Neuron (in vitro differentiated cells): ENCODE results near the gene PPM1E.

Source experiments
- H2AFZ ChIP-seq: one replicate; pipeline ENCODE4 v1.6.1; 2013; ENCODE audit warnings: low read depth, mild to moderate bottlenecking, inconsistent platforms, low read length, moderate library complexity
- H3K27me3 ChIP-seq: one replicate; pipeline ENCODE4 v1.6.1; 2013; ENCODE audit warnings: low read length; ENCODE audit not compliant: insufficient read depth
- H3K36me3 ChIP-seq: one replicate; pipeline ENCODE4 v1.6.1; 2013; ENCODE audit warnings: low read length; ENCODE audit not compliant: insufficient read depth
- H3K4me1 ChIP-seq: one replicate; pipeline ENCODE4 v1.6.1; 2013; ENCODE audit warnings: low read length; ENCODE audit not compliant: insufficient read depth
- H3K4me3 ChIP-seq: 2 replicates; pipeline ENCODE4 v1.5.1; 2013; ENCODE audit warnings: mild to moderate bottlenecking, low read length, moderate library complexity
- H3K9me3 ChIP-seq: one replicate; pipeline ENCODE4 v1.6.1; 2013; ENCODE audit warnings: low read length

PPM1E gene

DNA sequence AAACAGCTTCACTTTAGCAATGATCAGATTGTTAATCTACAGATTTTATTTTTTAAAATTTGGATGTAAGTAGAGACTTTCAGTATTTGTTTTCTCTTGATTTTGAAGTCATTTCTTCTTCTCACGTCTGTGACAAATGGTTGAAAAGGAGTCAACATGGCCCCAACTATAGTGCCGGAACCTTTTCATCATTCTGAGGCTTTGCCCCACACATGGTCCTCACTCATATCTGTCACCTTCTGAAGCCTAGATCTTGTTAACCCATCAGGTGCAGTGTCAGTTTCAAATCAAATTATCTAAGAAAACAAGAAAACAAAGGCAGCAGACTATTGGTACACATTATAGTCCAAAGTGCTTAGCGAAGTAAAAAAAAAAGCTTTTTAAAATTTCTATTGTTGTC lies 227.0 kb downstream of the PPM1E start:
- H3K36me3 ChIP-seq = peaks cover 8% of the 10 kb centered on the region
- H3K4me1 ChIP-seq = no peaks in the 10 kb centered on the region
- no peak overlapping the region for H3K4me3 ChIP-seq
- no peak overlapping the region for H2AFZ ChIP-seq
- H3K27me3 ChIP-seq = no peaks in the 10 kb centered on the region
- H3K9me3 ChIP-seq = no peaks in the 10 kb centered on the region

DNA sequence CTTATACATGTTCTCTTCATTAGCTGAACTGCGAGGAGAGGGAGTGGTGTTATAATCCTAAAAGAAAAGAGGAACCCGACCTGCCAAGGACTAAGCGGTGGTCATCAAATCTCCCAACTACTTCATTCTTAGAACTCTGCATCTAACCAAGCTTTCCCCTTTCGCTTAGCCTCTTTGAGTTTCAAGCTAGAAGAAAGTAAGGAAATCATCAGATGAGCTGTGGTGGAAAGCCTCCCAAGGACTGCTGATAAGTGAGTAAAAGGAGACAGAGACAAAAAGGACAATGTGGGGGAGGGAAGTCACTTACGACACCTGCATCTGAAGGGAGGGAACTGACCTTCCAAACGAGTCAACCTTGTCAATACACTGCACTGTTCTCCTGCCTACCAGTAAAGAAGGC lies 229.7 kb downstream of the PPM1E start:
- Histone ChIP-seq H3K9me3 (no peaks in the 10 kb centered on the region), H3K36me3 (peaks cover 1% of the 10 kb centered on the region), H3K4me1 (no peaks in the 10 kb centered on the region), H3K27me3 (no peaks in the 10 kb centered on the region), H2AFZ (no peak overlapping the region), H3K4me3 (no peak overlapping the region)

DNA sequence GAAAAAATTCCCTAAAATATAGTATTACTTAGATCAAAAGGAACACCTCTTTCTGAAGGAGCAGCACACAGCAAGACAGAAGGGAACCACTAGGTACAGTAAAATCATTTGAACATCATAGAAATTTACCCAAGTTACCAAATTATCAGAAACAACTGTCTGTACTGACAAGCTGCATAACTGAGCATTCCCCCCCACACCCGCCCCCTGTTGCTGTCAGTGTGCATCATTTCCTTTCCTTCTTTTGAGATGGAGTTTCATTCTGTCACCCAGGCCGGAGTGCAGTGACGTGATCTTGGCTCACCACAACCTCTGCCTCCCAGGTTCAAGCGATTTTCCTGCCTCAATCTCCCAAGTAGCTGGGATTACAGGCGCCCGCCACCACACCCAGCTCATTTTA lies 230.3 kb downstream of the PPM1E start:
- no peak overlapping the region for H3K4me3 ChIP-seq
- H3K9me3 ChIP-seq = no peaks in the 10 kb centered on the region
- H3K36me3 ChIP-seq = no peaks in the 10 kb centered on the region
- no peaks in the 10 kb centered on the region for H3K4me1 ChIP-seq
- no peaks in the 10 kb centered on the region for H3K27me3 ChIP-seq
- H2AFZ ChIP-seq = no peak overlapping the region

DNA sequence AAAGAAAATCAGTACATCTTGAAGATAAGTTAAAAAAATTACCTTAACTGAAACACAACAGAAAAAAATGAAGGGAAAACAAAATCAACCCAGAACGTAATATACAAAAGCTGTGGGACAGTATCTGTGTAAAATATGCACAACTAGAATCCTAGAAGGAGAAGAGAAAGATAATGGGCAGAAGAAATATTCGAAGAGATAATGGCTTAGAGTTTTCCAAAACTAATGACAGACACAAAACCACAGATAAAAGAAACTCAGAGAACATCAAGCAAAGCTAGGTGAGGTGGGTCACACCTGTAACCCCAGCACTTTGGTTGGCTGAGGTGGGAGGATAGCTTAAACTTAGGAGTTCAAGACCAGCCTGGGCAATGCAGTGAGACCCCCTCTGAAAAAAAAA lies 234.0 kb downstream of the PPM1E start:
- no peaks in the 10 kb centered on the region for H3K36me3 ChIP-seq
- no peaks in the 10 kb centered on the region for H3K9me3 ChIP-seq
- no peak overlapping the region for H2AFZ ChIP-seq
- no peaks in the 10 kb centered on the region for H3K4me1 ChIP-seq
- no peaks in the 10 kb centered on the region for H3K27me3 ChIP-seq
- H3K4me3 ChIP-seq = no peak overlapping the region

DNA sequence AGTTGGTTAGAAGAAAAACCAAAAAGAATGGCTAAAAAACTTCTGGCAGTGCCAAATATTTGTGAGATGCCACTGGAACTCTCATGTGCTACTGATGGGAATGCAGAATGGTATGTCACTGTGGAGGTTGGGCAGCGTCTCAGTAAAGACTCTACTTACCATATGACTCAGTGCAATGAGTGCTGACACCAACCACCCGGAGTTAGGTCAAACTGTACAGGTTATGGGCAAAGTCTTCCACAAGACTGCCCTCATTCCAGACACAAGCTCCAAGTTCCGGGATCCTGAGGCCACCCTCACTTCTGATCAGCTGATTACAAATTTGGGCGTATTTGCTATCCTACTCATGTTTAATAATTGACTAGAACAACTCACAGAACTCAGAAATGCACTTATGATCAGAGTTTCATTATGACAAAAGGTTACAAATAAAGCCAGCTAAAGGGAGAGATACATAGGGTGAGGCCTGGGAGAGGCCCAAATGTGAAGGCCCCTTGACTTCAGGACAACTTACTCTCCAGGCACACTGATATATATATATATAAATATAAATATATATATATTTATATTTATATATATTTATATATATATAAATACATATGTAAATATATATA lies 236.2 kb downstream of the PPM1E start:
- Histone ChIP-seq H3K4me3 (no peak overlapping the region), H3K9me3 (no peaks in the 10 kb centered on the region), H3K4me1 (no peaks in the 10 kb centered on the region), H3K27me3 (no peaks in the 10 kb centered on the region), H3K36me3 (peaks cover under 1% of the 10 kb centered on the region), H2AFZ (no peak overlapping the region)

DNA sequence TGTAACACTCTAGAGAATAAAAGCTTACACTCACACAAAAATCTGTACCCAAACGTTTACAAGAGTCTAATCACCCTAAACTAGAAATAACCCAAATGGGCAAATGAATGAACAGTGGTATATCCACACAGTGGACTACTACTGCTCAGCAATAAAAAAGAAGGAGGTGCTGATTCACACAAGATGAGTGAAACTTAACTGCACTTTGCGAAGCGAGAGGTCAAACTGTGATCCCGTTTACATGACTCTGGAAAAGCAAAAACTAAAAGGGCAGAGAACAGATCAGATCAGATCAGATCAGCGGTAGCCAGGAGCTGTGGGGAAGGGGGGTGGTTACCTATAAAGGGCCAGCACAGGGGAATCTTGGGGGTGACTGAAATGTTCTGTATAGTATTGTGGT lies 237.7 kb downstream of the PPM1E start:
- Histone ChIP-seq H3K36me3 (peaks cover 3% of the 10 kb centered on the region), H3K27me3 (no peaks in the 10 kb centered on the region), H2AFZ (no peak overlapping the region), H3K4me1 (no peaks in the 10 kb centered on the region), H3K4me3 (no peak overlapping the region), H3K9me3 (no peaks in the 10 kb centered on the region)

DNA sequence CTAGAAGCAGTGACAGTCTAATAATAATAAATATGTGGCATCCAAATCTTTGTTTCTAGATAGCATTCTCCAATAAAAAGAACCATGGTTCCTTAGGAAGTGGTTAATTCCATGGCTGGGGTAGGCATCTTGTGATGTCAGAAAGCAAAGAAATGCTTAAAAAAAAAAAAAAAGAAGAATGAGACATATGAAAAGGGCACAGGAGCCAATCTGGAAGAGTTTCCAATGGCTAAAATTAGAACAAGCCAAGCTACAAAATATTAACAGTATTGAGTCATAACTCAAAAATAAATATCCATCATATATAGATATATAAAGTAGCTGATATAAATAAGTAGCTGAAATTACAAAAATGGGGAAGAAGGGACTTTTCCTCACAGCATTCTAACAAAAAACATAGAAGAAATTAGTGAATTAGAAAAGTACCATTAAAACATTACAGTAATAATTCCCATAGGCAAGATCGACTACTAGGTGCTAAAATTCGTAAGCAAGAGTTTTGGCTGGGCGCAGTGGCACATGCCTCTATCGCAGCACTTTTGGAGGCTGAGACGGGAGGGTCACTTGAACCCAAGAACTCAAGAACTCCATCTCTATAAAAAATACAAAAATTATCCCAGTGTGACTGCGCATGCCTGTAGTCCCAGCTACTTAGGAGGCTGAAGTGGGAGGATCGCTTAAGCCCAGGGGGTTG lies 239.7 kb downstream of the PPM1E start:
- Histone ChIP-seq H3K4me1 (no peaks in the 10 kb centered on the region), H2AFZ (no peak overlapping the region), H3K4me3 (no peak overlapping the region), H3K27me3 (no peaks in the 10 kb centered on the region), H3K9me3 (no peaks in the 10 kb centered on the region), H3K36me3 (peaks cover 16% of the 10 kb centered on the region)

DNA sequence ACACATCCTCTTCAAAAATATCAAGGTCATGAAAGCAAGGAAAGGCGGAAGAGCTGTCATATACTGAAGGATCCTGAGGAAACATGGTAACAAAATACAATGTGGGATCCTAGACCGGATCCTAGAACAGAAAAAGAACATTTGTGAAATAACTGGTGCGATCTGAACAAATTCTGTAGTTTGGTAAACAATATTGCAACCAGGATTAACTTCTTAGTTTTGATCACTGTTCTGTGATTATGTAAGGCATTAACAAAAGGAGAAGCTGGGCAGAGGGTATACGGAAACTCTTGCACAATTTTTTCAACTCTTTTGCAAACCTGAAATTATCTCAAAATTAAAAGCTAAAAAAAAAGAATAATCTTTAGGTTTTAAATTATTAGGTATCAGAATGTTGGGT lies 241.3 kb downstream of the PPM1E start:
- peaks cover 16% of the 10 kb centered on the region for H3K36me3 ChIP-seq
- no peak overlapping the region for H2AFZ ChIP-seq
- no peaks in the 10 kb centered on the region for H3K27me3 ChIP-seq
- peaks cover 7% of the 10 kb centered on the region for H3K4me1 ChIP-seq
- no peaks in the 10 kb centered on the region for H3K9me3 ChIP-seq
- no peak overlapping the region for H3K4me3 ChIP-seq

DNA sequence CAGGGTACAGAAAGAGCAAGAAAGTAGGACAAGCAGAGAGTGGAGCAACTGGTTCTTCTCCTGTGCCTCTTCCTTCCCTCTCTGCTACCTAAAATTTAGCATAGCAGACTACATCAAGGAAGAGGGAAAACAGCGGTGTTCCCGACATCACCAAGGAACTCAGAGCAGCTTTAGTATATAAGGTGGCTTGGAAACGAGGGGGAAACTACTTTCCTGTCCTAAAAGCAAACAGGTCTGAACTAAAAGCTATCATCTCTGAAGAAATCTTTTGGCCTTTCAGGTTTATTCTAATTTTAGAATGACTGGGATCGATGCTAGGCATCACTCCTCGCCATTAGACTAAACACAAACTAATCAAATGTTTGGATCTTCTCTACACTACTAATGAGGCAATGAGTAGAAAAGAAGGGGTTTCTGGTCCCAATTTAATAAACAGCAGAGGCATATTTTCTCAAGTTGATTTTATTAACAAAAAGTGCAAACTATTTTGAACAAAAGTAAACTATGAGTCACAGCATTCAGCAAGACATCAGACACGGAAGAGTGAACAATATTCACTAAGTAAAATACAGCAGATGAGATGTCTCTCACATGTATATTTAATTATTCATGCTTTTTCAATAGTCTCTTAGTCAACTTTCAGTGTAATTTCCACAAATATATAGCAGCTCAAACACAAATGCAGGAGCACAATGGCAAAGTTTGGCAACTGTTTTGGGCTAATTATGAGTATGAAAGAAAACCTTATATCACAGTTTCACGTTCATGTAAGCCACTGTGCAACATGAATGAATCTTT lies 242.3 kb downstream of the PPM1E start:
- no peaks in the 10 kb centered on the region for H3K27me3 ChIP-seq
- no peak overlapping the region for H2AFZ ChIP-seq
- H3K4me3 ChIP-seq = no peak overlapping the region
- H3K9me3 ChIP-seq = no peaks in the 10 kb centered on the region
- H3K36me3 ChIP-seq = peaks cover 16% of the 10 kb centered on the region
- H3K4me1 ChIP-seq = peaks cover 11% of the 10 kb centered on the region

DNA sequence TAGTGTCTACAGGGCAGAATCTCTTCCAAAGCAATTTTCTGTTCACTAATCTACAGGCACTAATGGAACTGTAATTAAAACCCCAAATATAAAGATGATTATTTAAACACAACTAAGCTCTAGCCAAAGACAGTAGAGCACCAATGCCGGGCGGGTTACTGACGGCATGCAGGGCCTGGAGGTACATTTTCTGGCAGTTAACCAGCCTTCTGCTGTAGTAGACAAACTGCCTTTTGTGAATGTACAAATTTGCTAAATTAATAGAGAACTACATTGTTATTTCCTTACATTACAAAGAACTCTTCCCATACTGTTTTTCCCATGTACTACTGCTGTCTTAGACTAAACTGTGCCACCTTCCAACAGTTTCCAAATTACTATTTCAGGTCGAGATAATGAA lies 243.2 kb downstream of the PPM1E start:
- Histone ChIP-seq H3K9me3 (no peaks in the 10 kb centered on the region), H3K4me1 (peaks cover 11% of the 10 kb centered on the region), H3K36me3 (peaks cover 16% of the 10 kb centered on the region), H3K4me3 (no peak overlapping the region), H2AFZ (no peak overlapping the region), H3K27me3 (no peaks in the 10 kb centered on the region)

DNA sequence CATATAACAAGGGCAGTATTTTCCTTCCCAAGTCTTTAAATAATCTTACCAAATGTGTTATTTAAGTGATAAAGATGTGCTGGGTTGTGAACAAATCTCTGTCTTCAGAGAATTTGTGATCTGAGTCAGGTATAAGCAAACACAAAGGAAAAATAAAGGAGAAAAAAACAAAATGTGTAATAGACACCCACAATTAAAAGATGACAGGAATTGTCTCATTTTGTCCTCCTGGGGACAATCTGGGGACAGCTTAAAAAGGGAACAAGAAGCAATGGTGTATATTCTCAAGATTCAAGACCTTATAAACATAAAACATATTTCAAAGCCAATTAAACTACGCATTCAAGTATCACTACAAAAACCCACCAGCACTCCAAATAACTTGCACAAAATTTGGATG lies 243.8 kb downstream of the PPM1E start:
- no peak overlapping the region for H2AFZ ChIP-seq
- peaks cover 16% of the 10 kb centered on the region for H3K36me3 ChIP-seq

DNA sequence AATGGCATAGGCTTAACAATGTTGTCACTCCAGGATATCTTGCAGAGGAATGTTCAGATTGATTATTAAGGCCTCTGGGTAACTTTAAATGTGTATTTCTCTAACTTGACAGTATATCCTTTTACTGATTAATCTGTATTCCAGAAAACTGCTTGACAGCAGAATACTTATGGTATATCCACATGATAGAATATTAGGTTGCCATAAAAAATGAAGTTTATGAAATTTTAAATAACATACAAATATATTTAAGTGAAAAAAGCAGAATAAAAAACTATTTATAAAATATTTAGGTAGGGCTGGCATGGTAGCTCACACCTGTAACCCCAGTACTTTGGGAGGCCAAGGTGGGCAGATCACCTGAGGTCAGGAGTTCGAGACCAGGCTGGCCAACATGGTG lies 244.4 kb downstream of the PPM1E start:
- peaks cover 14% of the 10 kb centered on the region for H3K4me1 ChIP-seq
- H3K27me3 ChIP-seq = no peaks in the 10 kb centered on the region
- H2AFZ ChIP-seq = no peak overlapping the region

More for the DNA sequence above, 243.8 kb downstream of the PPM1E start:
- Histone ChIP-seq H3K4me1 (peaks cover 11% of the 10 kb centered on the region), H3K4me3 (no peak overlapping the region), H3K9me3 (no peaks in the 10 kb centered on the region), H3K27me3 (no peaks in the 10 kb centered on the region)

DNA sequence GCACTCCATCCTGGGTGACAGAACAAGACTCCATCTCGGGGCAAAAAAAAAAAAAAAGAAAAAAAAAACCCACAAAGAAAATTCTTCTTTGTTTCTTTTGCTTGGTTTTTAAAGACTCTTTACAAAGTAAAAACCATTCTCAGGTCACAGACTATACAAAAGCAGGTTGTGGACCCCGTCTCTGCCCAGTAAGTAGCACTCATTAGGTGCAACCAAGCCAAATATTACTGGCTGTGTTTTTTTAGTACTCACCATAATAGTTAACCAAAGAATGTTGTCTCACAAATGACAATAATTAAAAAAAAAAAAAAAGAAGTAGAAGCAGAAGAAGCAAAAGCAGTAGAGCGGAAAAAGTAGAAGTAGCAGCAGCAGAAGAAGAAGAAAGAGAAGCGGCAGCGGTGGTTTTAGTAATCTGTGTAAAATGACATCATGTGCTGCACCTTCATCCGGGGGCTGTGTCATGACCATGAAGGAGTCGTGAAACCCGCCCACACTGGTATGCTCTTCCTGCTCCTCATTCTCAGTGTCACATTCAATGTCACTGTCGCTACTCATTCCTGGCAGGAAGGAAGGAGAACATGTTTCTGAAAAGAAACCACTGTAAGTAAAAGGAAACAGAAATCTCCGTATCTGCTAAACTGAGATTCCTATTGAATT lies 245.6 kb downstream of the PPM1E start:
- H2AFZ ChIP-seq = no peak overlapping the region
- H3K36me3 ChIP-seq = peaks cover 16% of the 10 kb centered on the region
- no peaks in the 10 kb centered on the region for H3K27me3 ChIP-seq
- H3K4me1 ChIP-seq = peaks cover 14% of the 10 kb centered on the region
- H3K9me3 ChIP-seq = no peaks in the 10 kb centered on the region
- no peak overlapping the region for H3K4me3 ChIP-seq

More for the DNA sequence above, 244.4 kb downstream of the PPM1E start:
- Histone ChIP-seq H3K36me3 (peaks cover 16% of the 10 kb centered on the region), H3K4me3 (no peak overlapping the region), H3K9me3 (no peaks in the 10 kb centered on the region)
